ENCODE results near the gene WDR87. TPM values are rescaled to one million over a fixed set of nuclear protein-coding genes. Genes with fewer than 3 reads are reported as not detected.
"Not testable (repeated sequence)": the region's sequence is repeated elsewhere in the genome, so short reads cannot be mapped to it uniquely, and the experiment has no call there.

Gene WDR87
- total RNA-seq, 1 experiment from 2014 or later: not detected

GRCh38 chr19:37926255-37926654 lies 19.9 kb upstream of the WDR87 start:
- Mint-ChIP-seq H3K9me3 (ENCODE audit: low read depth, unreplicated experiment) (peaks cover 3% of the 10 kb centered on the region), H3K4me1 (ENCODE audit: low read depth, unreplicated experiment) (peaks cover 25% of the 10 kb centered on the region), H3K27ac (ENCODE audit: unreplicated experiment) (no peak overlapping the region), H3K27me3 (ENCODE audit: unreplicated experiment) (no peaks in the 10 kb centered on the region), H3K36me3 (ENCODE audit: insufficient read depth, unreplicated experiment) (peaks cover 11% of the 10 kb centered on the region), H3K4me3 (ENCODE audit: low read depth, unreplicated experiment) (no peak overlapping the region)
- intact Hi-C loops (cut with micrococcal nuclease; ENCODE audit: unreplicated experiment): no loop called here
- no TSS peak for BruUV-seq (replicated peaks)
- TF ChIP-seq CTCF (IDR thresholded peaks at IDR 0.05; ENCODE audit: unreplicated experiment): no peak
- CTCF ChIA-PET: interaction anchor here (1.2 kb wide), 1 partner anchor 8 kb away, joined by 4 read pairs; no protein-coding TSS in a partner anchor
- DNase-seq: no peak

- no peak for DNase-seq
- Mint-ChIP-seq H3K36me3 (ENCODE audit: insufficient read depth, unreplicated experiment) (peaks cover 13% of the 10 kb centered on the region), H3K27me3 (ENCODE audit: unreplicated experiment) (no peaks in the 10 kb centered on the region), H3K4me1 (ENCODE audit: low read depth, unreplicated experiment) (peaks cover 19% of the 10 kb centered on the region), H3K4me3 (ENCODE audit: low read depth, unreplicated experiment) (no peak overlapping the region), H3K27ac (ENCODE audit: unreplicated experiment) (no peak overlapping the region), H3K9me3 (ENCODE audit: low read depth, unreplicated experiment) (peaks cover 3% of the 10 kb centered on the region)
- intact Hi-C loops (cut with micrococcal nuclease; ENCODE audit: unreplicated experiment): no loop called here
- TF ChIP-seq CTCF (IDR thresholded peaks at IDR 0.05; ENCODE audit: unreplicated experiment): no peak
- CTCF ChIA-PET: no interaction called here
- BruUV-seq (replicated peaks): no TSS peak
Measured at GRCh38 chr19:37925212-37925611, 18.8 kb upstream of the WDR87 start.

- BruUV-seq (replicated peaks); DNase-seq; H3K9me3 Mint-ChIP-seq (ENCODE audit: low read depth, unreplicated experiment); H3K27me3 Mint-ChIP-seq (ENCODE audit: unreplicated experiment); H3K4me3 Mint-ChIP-seq (ENCODE audit: low read depth, unreplicated experiment); intact Hi-C loops (cut with micrococcal nuclease; ENCODE audit: unreplicated experiment); H3K27ac Mint-ChIP-seq (ENCODE audit: unreplicated experiment): not testable (repeated sequence)
- H3K4me1 Mint-ChIP-seq (ENCODE audit: low read depth, unreplicated experiment): peaks cover 12% of the 10 kb centered on the region
- CTCF ChIA-PET: interaction anchor here (0.7 to 1.2 kb wide), 3 partner anchors 9 to 19 kb away, joined by 3 to 6 read pairs (median 4); partner anchors contain the start of gene SIPA1L3
- peaks cover 13% of the 10 kb centered on the region for H3K36me3 Mint-ChIP-seq (ENCODE audit: insufficient read depth, unreplicated experiment)
Measured at GRCh38 chr19:37924573-37924972, 18.2 kb upstream of the WDR87 start.

- no TSS peak for BruUV-seq (replicated peaks)
Measured at GRCh38 chr19:37920591-37921450, 14.4 kb upstream of the WDR87 start.

More at GRCh38 chr19:37920591-37921450, 14.4 kb upstream of the WDR87 start:
- peaks cover 3% of the 10 kb centered on the region for H3K9me3 Mint-ChIP-seq (ENCODE audit: low read depth, unreplicated experiment)
- peaks cover 13% of the 10 kb centered on the region for H3K36me3 Mint-ChIP-seq (ENCODE audit: insufficient read depth, unreplicated experiment)
- DNase-seq: no peak
- no peaks in the 10 kb centered on the region for H3K27me3 Mint-ChIP-seq (ENCODE audit: unreplicated experiment)
- H3K27ac Mint-ChIP-seq (ENCODE audit: unreplicated experiment): no peak overlapping the region
- no peak overlapping the region for H3K4me3 Mint-ChIP-seq (ENCODE audit: low read depth, unreplicated experiment)
- CTCF ChIA-PET: no interaction called here
- no peak for TF ChIP-seq CTCF (IDR thresholded peaks at IDR 0.05; ENCODE audit: unreplicated experiment)
- intact Hi-C loops (cut with micrococcal nuclease; ENCODE audit: unreplicated experiment): no loop called here
- no peaks in the 10 kb centered on the region for H3K4me1 Mint-ChIP-seq (ENCODE audit: low read depth, unreplicated experiment)

Measured in Calu3 (cell line).